Myocyte (in vitro differentiated cells): ENCODE results near the gene RNF227. TPM values are rescaled to one million over a fixed set of nuclear protein-coding genes. Genes with fewer than 3 reads are reported as not detected.
A peak's percentile ranks its signal among the peaks of the same experiment; 100 is the strongest.
"Not testable (repeated sequence)": the region's sequence is repeated elsewhere in the genome, so short reads cannot be mapped to it uniquely, and the experiment has no call there.

ENCODE experiments used
- DNase-seq: peaks from one replicate; pipeline ENCODE4 v3.0.0-alpha.2; 2012; ENCODE audit warnings: low read depth
- polyA plus RNA-seq: library from polyadenylated mRNA; unstranded; fragments of >200 nt; gene quantifications from one replicate; pipeline ENCODE4 v1.2.1, GENCODE V29; 2012; ENCODE audit warnings: missing spikeins
- total RNA-seq: library from RNA; depleted of rRNA; stranded (reverse); fragments of >200 nt; gene quantifications from 2 replicates; pipeline ENCODE4 v1.2.3, GENCODE V29; 2014

RNF227 gene
- total RNA-seq: 5.9 and 6.7 TPM in 2 replicates
- 12.2 TPM for polyA plus RNA-seq

GRCh38 chr17:7915611-7916384 is at the start of gene RNF227:
Gene RNF227 (minus strand): TSS chr17:7916289. CDS start chr17:7916195, 94 bp downstream.
- DNase-seq: peak; percentile 93

GRCh38 chr17:7961421-7961820 is 45.3 kb upstream of the RNF227 start:
- no peak for DNase-seq

DNA sequence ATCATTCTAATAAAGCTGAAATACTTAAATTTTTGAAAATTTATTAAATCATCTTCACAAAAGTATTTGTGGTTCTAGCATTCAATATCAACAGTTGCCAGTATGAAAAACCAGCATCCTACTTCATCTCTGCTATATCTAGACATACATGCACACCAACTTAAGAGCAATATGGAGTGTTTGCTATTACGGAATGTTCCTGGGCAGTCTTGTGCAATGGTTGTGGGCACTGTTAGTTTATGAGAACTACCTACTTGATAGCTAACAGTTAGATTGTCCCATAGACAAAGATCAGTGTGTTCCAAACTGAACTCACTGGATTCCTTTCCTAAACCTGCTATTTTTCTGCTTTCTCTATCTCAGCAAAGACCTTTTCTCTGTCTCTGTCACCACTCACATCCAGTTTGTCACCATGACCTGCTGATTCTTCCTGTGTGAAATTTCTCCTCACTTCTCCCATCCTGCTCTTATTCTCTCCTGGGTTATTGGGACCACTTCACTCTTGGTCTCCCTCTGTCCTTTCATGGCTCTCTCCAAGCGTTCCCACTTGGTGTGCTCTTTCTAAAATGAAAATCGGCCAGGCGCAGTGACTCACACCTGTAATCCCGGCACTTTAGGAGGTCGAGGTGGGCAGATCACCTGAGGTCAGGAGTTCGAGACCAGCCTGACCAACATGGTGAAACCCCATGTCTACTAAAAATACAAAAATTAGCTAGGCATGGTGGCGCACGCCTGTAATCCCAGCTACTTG is 43.6 kb upstream of the RNF227 start:
- DNase-seq: no peak

GRCh38 chr17:7956228-7956965 is 40.3 kb upstream of the RNF227 start:
- no peak for DNase-seq

DNA sequence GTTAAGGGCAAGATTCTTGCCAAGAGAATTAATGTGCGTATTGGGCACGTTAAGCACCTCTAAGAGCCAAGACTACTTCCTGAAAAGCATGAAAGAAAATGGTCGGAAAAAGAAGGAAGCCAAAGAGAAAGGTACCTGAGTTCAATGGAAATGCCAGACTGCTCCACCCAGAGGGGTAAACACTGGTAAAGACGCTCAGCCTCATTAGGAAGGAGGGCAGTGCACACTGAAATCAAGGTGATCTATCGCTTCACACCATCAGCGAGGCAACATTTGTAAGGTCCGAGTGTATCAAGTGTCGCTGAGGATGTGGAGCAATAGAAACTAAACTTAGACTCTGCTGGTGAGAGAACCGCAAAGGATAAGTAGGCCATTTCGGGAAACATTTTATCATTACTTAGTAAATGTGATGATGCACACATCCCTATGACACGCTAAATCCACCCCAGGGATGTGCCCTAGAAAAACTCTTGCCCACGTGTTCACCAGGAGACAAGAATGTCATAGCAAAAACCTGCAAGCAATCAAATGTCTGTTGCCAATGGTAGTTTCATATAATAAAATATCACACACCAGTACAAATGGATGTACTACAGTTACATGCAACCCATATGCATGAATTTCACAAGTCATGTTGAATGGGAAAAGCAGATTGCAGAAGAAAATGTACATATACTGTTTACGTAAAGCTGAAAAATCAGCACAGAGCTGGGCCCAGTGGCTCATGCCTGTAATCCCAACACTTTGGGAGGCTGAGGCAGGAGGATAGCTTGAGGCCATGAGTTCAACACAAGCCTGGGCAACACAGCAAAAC is 39.5 kb upstream of the RNF227 start:
- no peak for DNase-seq

GRCh38 chr17:7953266-7953665 is 37.2 kb upstream of the RNF227 start:
- not testable (repeated sequence) for DNase-seq

GRCh38 chr17:7951143-7951792 is 35.2 kb upstream of the RNF227 start:
- DNase-seq: no peak

- no peak for DNase-seq
These were observed 34.5 kb upstream of the RNF227 start for GRCh38 chr17:7950578-7950977.

DNA sequence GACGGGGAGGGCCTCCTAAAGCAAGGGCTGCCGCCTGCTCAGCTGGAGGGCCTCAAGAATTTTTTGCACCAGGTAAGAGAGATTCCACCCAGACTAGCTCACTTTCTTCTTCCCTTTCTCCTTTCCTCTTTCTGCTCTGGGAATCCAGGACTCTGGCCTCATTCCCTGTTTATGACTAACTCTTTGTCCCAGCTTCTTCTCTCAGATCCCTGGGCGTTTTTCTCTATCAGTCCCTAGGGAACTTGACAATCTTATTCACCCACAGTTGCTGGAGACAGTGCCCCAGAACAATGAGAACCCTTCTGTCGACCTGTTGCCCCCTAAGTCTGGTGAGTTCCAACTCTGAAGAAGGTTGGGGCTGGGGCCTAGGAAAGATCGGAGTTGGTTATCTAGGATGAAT is 31.6 kb upstream of the RNF227 start:
- no peak for DNase-seq

DNA sequence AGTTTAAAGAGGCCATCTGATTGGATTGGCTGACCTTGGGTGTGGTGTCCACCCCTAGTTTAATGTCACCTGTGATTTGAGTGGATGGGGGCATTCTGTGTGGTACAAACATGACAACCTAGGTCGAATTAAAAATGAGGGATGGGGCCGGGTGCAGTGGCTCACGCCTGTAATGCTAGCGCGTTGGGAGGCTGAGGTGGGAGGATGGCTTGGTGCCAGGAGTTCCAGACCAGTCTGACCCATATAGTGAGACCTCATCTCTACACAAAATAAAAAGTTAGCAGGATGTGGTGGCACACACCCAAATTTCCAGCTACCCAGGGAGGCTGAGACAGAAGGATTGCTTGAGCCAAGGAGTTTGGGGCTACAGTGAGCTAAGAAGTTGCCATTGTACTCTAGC is 30.4 kb upstream of the RNF227 start:
- DNase-seq: no peak

GRCh38 chr17:7945651-7946050 is 29.6 kb upstream of the RNF227 start:
- no peak for DNase-seq

GRCh38 chr17:7944326-7944725 is 28.2 kb upstream of the RNF227 start:
- DNase-seq: no peak

- no peak for DNase-seq
These were observed 27.2 kb upstream of the RNF227 start for GRCh38 chr17:7943291-7943690.

DNA sequence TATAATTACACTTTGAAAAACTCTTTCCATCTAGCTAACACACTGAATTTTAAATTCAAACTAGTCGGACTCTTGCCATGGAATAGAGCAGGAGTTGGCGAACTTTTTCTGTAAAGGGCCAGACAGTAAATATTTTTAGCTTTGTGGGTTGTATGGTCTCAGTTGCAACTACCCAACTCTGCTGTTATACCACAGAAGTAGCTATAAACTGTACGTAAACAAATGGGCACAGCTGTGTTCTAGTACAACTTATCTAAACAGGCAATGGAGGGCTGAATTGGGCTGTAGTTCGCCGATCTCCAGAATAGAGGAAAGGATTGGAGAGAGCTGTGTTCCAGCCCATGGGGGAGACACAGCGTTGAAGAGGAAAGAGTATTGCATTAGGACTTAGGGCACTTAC is 24.7 kb upstream of the RNF227 start:
- peak; percentile 23 for DNase-seq

GRCh38 chr17:7940034-7940433 is 23.9 kb upstream of the RNF227 start:
- DNase-seq: no peak

DNA sequence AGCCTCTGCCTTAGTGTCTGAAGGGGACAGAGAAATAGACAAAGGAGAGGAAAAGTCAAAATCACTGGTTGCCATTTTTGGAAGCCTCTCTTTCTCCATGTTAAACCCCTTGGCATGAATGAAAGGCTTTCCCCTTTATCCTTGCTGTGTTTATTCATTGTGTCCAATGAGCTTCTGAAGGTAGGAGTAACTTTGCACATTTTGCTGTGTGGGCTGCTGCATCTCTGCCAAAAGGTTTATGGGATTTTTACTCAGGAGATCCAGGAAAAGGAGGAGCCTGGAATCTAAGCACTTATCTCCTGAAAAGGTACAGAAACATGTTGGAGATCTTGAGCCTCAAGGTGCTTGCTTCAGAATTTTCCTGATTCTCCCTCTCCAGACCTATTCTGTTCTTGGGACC is 19.8 kb upstream of the RNF227 start:
- DNase-seq: no peak

DNA sequence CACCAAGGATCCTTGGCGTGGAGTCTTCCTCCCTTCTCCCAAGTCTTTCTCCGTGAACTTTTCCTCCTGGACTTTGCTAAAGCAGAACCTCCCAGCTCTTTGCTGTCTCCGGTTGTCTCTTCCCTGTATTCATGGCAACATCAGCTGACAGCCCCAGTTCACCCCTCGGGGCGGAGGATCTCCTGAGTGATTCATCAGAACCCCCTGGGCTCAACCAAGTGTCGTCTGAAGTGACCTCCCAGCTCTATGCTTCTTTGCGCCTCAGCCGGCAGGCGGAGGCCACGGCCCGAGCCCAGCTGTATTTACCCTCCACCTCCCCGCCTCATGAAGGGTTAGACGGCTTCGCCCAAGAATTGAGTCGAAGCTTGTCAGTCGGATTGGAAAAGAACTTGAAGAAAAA is 16.9 kb upstream of the RNF227 start:
- peak; percentile 72 for DNase-seq

DNA sequence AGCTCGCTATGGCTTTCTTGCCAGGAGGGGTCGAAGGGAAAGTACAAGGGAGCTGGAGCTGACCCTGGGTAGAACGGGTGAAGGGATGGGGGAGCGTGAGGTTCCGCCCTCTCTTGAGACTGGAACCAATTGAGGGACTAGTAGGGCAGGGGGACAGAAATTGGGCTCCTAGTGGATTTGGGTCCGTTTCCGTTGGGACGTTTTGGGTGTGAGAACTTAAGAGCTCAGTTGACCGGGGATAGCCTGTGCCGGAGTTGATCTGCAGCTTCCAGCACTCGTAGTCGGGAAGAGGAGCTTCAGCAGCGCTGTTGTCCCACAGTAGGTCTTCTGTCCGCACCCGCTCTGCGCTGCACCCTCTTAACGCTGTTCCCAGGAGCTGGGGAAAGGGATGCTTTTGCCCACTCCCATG is 16.4 kb upstream of the RNF227 start:
- peak; percentile 40 for DNase-seq

- DNase-seq: peak; percentile 99
These were observed 15.8 kb upstream of the RNF227 start, which contains the start of the genes CNTROB and TRAPPC1 for GRCh38 chr17:7931709-7932482. Gene CNTROB (plus strand): TSS chr17:7932206. CDS start chr17:7933080, 874 bp downstream. Gene TRAPPC1 (minus strand): TSS chr17:7931946. CDS start chr17:7931829, 117 bp downstream.
